Stimulated activated CD8-positive, alpha-beta memory T cell treated with anti-CD3 and anti-CD28 coated beads, Interleukin-12 subunit alpha, Interleukin-12 subunit beta, amount 100 ng/mL, for 1 hour (primary cell): ENCODE results near the gene RAPGEF1.
A peak's percentile ranks its signal among the peaks of the same experiment; 100 is the strongest.
"Not testable (repeated sequence)": the region's sequence is repeated elsewhere in the genome, so short reads cannot be mapped to it uniquely, and the experiment has no call there.

ENCODE experiments used
- DNase-seq: peaks from one replicate; pipeline ENCODE4 v3.0.0-alpha.2; 2020; ENCODE audit warnings: low read depth

RAPGEF1 gene

GRCh38 chr9:131685753-131686706, 53.8 kb downstream of the RAPGEF1 start:
- no peak for DNase-seq

- DNase-seq, result not testable (repeated sequence)
Measured at GRCh38 chr9:131683094-131683493, 56.8 kb downstream of the RAPGEF1 start.

- no peak for DNase-seq
Measured at GRCh38 chr9:131682261-131682660, 57.6 kb downstream of the RAPGEF1 start.

GRCh38 chr9:131681826-131682225, 58.0 kb downstream of the RAPGEF1 start:
- not testable (repeated sequence) for DNase-seq

GRCh38 chr9:131681108-131681507, 58.8 kb downstream of the RAPGEF1 start:
- not testable (repeated sequence) for DNase-seq

GRCh38 chr9:131679261-131680020, 60.4 kb downstream of the RAPGEF1 start:
- DNase-seq, result no peak

GRCh38 chr9:131678499-131679111, 61.3 kb downstream of the RAPGEF1 start:
- DNase-seq, result peak; percentile 68

- no peak for DNase-seq
Measured at GRCh38 chr9:131677444-131678180, 62.3 kb downstream of the RAPGEF1 start.

GRCh38 chr9:131677049-131677443, 62.8 kb downstream of the RAPGEF1 start:
- no peak for DNase-seq

GRCh38 chr9:131676431-131676972, 63.4 kb downstream of the RAPGEF1 start:
- no peak for DNase-seq

- no peak for DNase-seq
Measured at GRCh38 chr9:131675437-131676022, 64.3 kb downstream of the RAPGEF1 start.

- DNase-seq, result no peak
Measured at GRCh38 chr9:131674425-131675421, 65.2 kb downstream of the RAPGEF1 start.

- no peak for DNase-seq
Measured at GRCh38 chr9:131673531-131673930, 66.3 kb downstream of the RAPGEF1 start.

- no peak for DNase-seq
Measured at GRCh38 chr9:131673068-131673467, 66.8 kb downstream of the RAPGEF1 start.

- DNase-seq, result no peak
Measured at GRCh38 chr9:131672451-131672850, 67.4 kb downstream of the RAPGEF1 start.

- no peak for DNase-seq
Measured at GRCh38 chr9:131671133-131671520, 68.7 kb downstream of the RAPGEF1 start.

- no peak for DNase-seq
Measured at GRCh38 chr9:131670247-131671132, 69.4 kb downstream of the RAPGEF1 start.

- DNase-seq, result no peak
Measured at GRCh38 chr9:131669269-131670157, 70.4 kb downstream of the RAPGEF1 start.
